Activated CD8-positive, alpha-beta T cell treated with anti-CD3 and anti-CD28 coated beads for 36 hours (primary cell): Measurements from ENCODE around the gene MRNIP. TPM values are rescaled to one million over a fixed set of nuclear protein-coding genes. Genes with fewer than 3 reads are reported as not detected.

Experiments used
- ATAC-seq: fragments of 200-7000 bp; cut with Tn5 transposase; one replicate; pipeline ENCODE4 v1.10.0; 2021; ENCODE audit warnings: mild to moderate bottlenecking, moderate library complexity
- CTCF ChIA-PET: fragments of 350-600 bp; sonication (Branson Sonifier 250); formaldehyde crosslinking; loops from one replicate; lab custom pipeline; 2021; ENCODE audit warnings: antibody characterized with exemption; lab: Charles Lee
- POLR2A ChIA-PET: fragments of 350-600 bp; sonication (Branson Sonifier 250); formaldehyde crosslinking; loops from one replicate; lab custom pipeline; 2021; ENCODE audit warnings: antibody characterized with exemption; lab: Charles Lee
- DNase-seq: peaks from one replicate; pipeline ENCODE4 v3.0.0-alpha.2; 2020
- H3K27ac Mint-ChIP-seq: one replicate; pipeline ENCODE4 v1.8.0; 2021; ENCODE audit warnings: mild to moderate bottlenecking, mixed read lengths
- H3K27me3 Mint-ChIP-seq: one replicate; pipeline ENCODE4 v1.8.0; 2021; ENCODE audit warnings: mixed read lengths
- H3K36me3 Mint-ChIP-seq: one replicate; pipeline ENCODE4 v1.8.0; 2021; ENCODE audit warnings: low read depth, mixed read lengths
- H3K4me1 Mint-ChIP-seq: one replicate; pipeline ENCODE4 v1.8.0; 2021; ENCODE audit warnings: low read depth, mixed read lengths
- H3K4me3 Mint-ChIP-seq: one replicate; pipeline ENCODE4 v1.8.0; 2021; ENCODE audit warnings: mild to moderate bottlenecking, moderate library complexity, mixed read lengths
- H3K9me3 Mint-ChIP-seq: one replicate; pipeline ENCODE4 v1.8.0; 2021; ENCODE audit warnings: mixed read lengths
- intact Hi-C: fragments of 100-400 bp; cut with micrococcal nuclease; formaldehyde crosslinking; loops from one replicate; pipeline ENCODE4 v1.10.0; 2022
- total RNA-seq, 2 experiments: library from RNA; stranded (reverse); gene quantifications; one replicate each; pipeline ENCODE4 v1.2.3, GENCODE V29; 2021
- TF ChIP-seq, protein P1 (sequence below): fragments of 200-600 bp; IDR thresholded peaks from one replicate; pipeline ENCODE4 v1.8.0; 2022; ENCODE audit warnings: antibody characterized with exemption, mild to moderate bottlenecking

MRNIP gene
- total RNA-seq, 2 experiments from 2014 or later, result 19.8 to 21.5 TPM

DNA sequence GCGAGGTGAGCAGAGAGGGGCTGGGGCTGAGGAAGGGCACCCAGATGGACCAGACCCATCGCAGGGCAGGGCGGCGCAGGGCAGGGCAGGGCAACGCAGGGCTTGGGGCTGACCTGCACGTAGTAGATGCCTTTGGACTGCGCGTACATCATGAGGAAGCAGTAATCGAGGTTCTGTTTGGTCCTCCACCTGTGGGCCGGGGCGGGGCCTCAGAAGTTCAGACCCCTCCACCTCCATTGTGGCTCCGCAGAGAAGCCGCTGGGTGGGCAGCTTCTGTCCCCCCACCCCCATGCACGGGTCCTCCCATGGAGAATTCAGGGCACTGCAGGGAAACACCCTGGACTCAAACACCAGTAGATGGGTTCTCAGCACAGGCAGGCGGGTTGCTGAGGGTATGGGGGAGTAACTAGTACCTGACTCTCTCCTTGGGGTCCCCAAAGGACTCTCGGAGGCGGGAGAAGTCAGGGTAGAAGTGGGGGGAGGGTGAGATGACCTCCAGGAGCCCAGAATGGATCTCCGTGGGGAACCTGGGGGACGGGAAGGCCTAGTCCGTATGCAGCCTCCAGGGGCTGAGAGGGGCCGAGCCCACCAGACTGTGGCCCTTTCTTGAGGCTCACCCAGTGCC lies 58.4 kb downstream of the MRNIP start:
- ATAC-seq (no peak), DNase-seq (no peak)
- CTCF ChIA-PET, result interaction anchor here (2.2 kb wide), 1 partner anchor 106 kb away, joined by 13 read pairs; no protein-coding TSS in a partner anchor
- H3K27me3 Mint-ChIP-seq, result no peaks in the 10 kb centered on the region
- no peaks in the 10 kb centered on the region for H3K9me3 Mint-ChIP-seq
- H3K4me3 Mint-ChIP-seq, result no peak overlapping the region
- H3K36me3 Mint-ChIP-seq, result peaks cover 8% of the 10 kb centered on the region
- TF ChIP-seq, protein P1, sequence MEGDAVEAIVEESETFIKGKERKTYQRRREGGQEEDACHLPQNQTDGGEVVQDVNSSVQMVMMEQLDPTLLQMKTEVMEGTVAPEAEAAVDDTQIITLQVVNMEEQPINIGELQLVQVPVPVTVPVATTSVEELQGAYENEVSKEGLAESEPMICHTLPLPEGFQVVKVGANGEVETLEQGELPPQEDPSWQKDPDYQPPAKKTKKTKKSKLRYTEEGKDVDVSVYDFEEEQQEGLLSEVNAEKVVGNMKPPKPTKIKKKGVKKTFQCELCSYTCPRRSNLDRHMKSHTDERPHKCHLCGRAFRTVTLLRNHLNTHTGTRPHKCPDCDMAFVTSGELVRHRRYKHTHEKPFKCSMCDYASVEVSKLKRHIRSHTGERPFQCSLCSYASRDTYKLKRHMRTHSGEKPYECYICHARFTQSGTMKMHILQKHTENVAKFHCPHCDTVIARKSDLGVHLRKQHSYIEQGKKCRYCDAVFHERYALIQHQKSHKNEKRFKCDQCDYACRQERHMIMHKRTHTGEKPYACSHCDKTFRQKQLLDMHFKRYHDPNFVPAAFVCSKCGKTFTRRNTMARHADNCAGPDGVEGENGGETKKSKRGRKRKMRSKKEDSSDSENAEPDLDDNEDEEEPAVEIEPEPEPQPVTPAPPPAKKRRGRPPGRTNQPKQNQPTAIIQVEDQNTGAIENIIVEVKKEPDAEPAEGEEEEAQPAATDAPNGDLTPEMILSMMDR, result no peak
- H3K4me1 Mint-ChIP-seq, result peaks cover 33% of the 10 kb centered on the region
- POLR2A ChIA-PET, result no interaction called here
- no peak overlapping the region for H3K27ac Mint-ChIP-seq
- intact Hi-C loops, result loop anchor here (5.0 kb wide), 2 partner anchors 38 to 57 kb away; partner anchors contain the start of gene MRNIP

DNA sequence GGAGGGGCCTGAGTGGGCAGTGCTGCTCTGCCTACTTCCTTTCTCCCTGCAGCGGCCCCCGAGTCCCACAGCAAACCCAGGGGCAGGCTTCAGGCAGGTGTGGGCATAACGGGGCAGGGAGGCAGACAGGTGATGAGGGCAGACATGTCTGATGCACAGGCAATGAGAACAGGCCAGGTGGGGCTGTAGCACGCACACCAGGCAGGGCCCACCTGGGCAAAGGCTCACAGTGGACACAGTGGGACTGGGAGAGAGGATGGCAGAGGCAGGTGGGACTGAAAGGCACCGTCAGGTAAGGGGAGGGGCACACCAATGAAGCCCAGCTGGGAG lies 59.0 kb downstream of the MRNIP start:
- peaks cover 8% of the 10 kb centered on the region for H3K36me3 Mint-ChIP-seq
- H3K27ac Mint-ChIP-seq, result no peak overlapping the region
- no peaks in the 10 kb centered on the region for H3K9me3 Mint-ChIP-seq
- H3K27me3 Mint-ChIP-seq, result no peaks in the 10 kb centered on the region
- ChIA-PET POLR2A (interaction anchor here (1.3 kb wide), 1 partner anchor 66 kb away, joined by 3 read pairs; the partner anchor contains the start of gene MAML1), CTCF (no interaction called here)
- H3K4me1 Mint-ChIP-seq, result peaks cover 33% of the 10 kb centered on the region
- intact Hi-C loops, result no loop called here
- ATAC-seq (no peak), DNase-seq (no peak)
- TF ChIP-seq, protein P1, result no peak
- H3K4me3 Mint-ChIP-seq, result no peak overlapping the region

DNA sequence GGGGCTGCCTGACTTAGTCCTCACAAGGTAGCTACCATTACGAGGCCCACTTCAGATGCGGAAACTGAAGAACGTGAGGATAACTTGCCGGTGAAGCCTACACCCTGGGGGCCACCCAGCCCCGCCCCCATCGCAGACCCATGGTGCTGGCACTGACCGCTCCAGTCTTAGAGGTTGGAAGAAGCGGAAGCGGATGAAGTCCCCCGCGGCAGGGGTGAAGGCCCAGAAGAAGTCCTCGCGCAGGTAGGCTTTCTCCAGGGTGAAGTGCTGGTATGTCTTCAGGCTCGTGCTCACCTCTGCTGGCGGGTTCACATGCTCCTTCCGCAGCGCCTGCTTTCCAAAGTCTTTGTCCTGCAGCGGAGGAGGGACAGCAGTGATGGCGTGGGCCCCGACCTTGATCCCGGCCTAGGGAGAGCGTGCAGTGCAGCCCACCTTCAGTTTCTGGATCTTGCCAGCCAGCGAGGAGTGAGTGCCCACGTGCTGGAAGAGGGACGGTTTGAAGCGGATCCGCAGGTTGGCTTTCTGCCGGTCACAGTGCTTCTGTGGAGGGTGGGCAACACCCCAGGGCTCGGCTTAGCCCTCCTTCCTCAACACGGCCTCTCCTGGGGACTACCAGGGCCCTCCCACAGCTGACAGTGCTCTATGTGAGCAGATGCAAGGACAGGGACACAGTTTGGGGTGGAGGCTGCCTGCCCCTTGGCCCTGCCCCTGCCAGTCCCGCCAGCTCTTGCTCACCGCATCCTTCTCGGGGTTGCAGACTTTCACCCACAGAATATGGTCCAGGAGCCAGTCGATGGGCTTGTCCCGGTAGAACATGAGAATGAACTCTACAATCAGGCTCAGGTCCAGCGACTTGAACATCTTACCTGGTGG lies 59.6 kb downstream of the MRNIP start:
- DNase-seq, result no peak
- Mint-ChIP-seq H3K27ac (no peak overlapping the region), H3K4me3 (no peak overlapping the region), H3K36me3 (peaks cover 8% of the 10 kb centered on the region), H3K27me3 (no peaks in the 10 kb centered on the region), H3K9me3 (no peaks in the 10 kb centered on the region), H3K4me1 (peaks cover 33% of the 10 kb centered on the region)
- ChIA-PET POLR2A (interaction anchor here (0.7 to 1.3 kb wide), 2 partner anchors 33 to 66 kb away, joined by 3 read pairs; partner anchors contain the start of gene MAML1), CTCF (interaction anchor here (0.8 to 0.9 kb wide), 2 partner anchors 36 to 292 kb away, joined by 3 read pairs; no protein-coding TSS in a partner anchor)
- intact Hi-C loops, result no loop called here
- ATAC-seq, result no peak
- TF ChIP-seq, protein P1, result no peak

DNA sequence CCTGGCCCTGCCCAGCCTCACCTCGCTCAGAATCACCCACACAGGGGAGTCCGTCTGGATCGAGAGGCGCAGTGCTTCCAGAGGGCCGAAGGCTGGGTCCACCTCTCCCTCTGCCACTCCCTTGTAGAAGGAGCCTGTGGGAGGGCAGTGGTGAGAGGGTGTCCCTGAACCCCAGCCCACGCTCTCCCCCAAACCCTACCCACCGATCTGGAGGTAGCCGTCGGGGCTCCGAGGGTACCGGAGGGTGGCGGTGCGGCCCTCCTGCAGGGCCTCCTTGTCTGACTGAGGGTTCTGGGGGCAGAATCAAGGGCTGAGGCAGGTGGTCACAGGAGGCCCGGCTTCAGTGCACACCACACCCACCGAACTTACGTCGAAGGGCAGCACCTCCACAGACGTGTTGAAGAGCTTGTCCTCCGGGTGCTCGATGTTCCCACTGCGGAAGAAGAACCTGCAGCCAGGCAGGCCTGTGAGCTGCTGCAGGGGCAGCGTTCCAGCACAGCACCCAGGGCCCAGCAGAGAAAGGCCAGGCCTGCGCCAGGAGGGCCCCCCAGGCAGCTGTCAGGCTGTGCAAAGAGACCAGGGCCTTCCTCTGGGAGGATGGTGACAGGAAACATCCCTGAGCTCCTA lies 60.4 kb downstream of the MRNIP start:
- intact Hi-C loops, result no loop called here
- CTCF ChIA-PET, result interaction anchor here (0.9 to 2.9 kb wide), 3 partner anchors 17 to 293 kb away, joined by 3 to 21 read pairs (median 3); no protein-coding TSS in a partner anchor
- peaks cover 8% of the 10 kb centered on the region for H3K36me3 Mint-ChIP-seq
- H3K9me3 Mint-ChIP-seq, result no peaks in the 10 kb centered on the region
- no peak overlapping the region for H3K4me3 Mint-ChIP-seq
- no peak overlapping the region for H3K27ac Mint-ChIP-seq
- H3K4me1 Mint-ChIP-seq, result peaks cover 34% of the 10 kb centered on the region
- no peaks in the 10 kb centered on the region for H3K27me3 Mint-ChIP-seq
- TF ChIP-seq, protein P1, result no peak
- POLR2A ChIA-PET, result interaction anchor here (0.7 to 1.3 kb wide), 2 partner anchors 34 to 65 kb away, joined by 3 read pairs; partner anchors contain the start of gene MAML1
- DNase-seq (no peak), ATAC-seq (no peak)
